ENCODE results near the gene TOX3.

The TOX3 gene

GRCh38 chr16:52547004-52547833 is at the start of gene TOX3:
TOX3 (minus strand) TSS chr16:52547143; CDS start chr16:52546723, 420 bp downstream.
- DNase-seq (ENCODE audit: low read depth in 3 of 3), result no peak

GRCh38 chr16:52592778-52593177 is 45.8 kb upstream of the TOX3 start:
- no peak for DNase-seq (ENCODE audit: low read depth in 3 of 3)

DNA sequence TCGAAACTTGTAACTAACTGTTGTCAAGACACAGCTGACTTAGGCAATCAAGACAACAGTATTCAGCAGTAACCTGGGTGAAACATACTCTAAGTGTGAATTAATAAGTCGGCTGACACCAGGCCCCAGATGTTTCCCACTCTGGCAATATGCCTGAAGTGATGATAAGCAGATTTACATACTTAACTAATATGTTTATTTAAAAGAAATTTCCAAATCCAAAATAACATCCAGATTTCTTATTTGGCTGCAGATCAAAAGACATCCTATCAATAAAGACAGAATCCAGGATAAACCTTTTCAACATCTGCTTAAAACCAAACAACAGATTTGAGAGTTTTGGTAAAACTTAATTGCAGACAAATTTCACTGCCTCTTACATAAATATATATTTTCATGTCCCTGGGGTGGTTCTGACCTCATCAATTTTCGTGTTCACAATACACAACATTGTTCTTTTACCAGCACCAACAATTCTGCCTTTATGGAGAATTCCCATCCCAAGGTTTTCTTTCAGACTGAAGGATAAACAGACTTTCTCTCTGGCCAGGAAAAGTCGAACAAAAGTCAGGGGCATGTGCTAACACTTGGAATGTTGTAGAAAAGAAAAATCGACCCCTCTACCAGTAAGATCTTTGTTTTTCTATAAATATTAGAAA is 45.1 kb upstream of the TOX3 start:
- no peak for DNase-seq (ENCODE audit: low read depth in 3 of 3)

DNA sequence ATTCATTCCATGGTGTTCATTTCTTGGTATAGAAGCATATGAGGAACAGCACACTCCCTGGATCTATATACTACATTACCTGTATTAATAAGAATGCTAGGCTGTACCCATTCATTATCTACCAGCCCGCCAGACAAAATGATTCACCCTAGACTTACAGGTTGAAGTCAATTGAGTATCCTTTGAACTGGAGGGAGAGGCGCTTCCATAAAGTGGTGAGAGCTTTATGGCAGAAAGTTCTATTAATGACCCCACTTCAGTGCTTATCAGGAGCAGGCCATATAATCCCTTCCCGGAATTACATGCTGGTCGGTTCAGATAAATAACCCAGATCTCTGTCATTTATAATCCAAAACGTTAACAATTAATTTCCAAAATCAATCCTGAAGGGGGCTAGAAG is 44.5 kb upstream of the TOX3 start:
- DNase-seq (ENCODE audit: low read depth in 3 of 3), result no peak

GRCh38 chr16:52586159-52586558 is 39.2 kb upstream of the TOX3 start:
- no peak for DNase-seq (ENCODE audit: low read depth in 3 of 3)

DNA sequence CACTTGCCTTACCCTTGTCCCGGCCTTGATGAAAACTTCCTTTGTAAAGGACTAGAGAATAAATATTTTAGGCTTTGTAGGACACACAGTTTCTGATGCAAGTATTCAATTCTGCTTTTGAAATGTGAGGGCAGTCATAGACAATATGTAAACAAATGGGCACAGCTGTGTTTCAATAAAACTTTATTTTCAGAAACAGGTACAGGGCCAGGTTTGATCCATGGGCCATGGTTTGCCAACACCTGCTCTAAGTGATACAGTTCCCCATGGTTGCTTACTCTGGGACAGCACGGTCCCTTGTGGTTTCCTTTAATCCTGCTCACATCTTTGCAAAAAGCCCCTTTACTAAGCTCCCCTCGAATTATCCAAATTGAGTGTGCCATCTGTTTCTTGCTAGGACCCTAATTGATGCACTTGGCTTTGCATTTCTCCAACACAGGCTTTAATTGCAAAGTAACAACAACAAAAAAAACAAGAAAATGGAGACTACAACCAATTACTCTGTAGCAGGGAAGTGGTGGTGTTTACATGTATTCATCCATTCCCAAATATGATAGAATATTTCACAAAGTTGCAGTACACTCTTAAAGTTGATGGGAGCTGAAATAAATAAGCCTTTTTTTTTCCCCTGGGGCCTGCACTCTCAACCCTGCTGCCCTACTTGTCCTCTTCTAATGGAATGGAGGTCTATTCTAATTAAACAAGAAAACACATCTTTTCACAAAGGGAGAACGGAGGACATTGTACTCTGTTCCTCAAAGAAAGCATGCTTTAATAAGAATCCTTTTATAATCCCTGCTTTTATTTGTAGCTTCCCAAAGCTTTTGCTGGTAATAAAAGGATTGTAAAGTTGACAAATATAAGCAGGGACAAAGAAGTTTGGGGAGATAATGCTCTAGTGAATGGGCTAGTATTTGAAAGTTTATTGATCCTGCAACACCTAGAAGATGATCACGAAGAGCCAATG is 37.7 kb upstream of the TOX3 start:
- DNase-seq (ENCODE audit: low read depth in 3 of 3), result no peak

- DNase-seq (ENCODE audit: low read depth in 3 of 3), result no peak
Observed at GRCh38 chr16:52581530-52581929, 34.6 kb upstream of the TOX3 start.

GRCh38 chr16:52580488-52580887 is 33.5 kb upstream of the TOX3 start:
- no peak for DNase-seq (ENCODE audit: low read depth in 3 of 3)

- no peak for DNase-seq (ENCODE audit: low read depth in 3 of 3)
Observed at GRCh38 chr16:52578829-52579498, 32.0 kb upstream of the TOX3 start.

DNA sequence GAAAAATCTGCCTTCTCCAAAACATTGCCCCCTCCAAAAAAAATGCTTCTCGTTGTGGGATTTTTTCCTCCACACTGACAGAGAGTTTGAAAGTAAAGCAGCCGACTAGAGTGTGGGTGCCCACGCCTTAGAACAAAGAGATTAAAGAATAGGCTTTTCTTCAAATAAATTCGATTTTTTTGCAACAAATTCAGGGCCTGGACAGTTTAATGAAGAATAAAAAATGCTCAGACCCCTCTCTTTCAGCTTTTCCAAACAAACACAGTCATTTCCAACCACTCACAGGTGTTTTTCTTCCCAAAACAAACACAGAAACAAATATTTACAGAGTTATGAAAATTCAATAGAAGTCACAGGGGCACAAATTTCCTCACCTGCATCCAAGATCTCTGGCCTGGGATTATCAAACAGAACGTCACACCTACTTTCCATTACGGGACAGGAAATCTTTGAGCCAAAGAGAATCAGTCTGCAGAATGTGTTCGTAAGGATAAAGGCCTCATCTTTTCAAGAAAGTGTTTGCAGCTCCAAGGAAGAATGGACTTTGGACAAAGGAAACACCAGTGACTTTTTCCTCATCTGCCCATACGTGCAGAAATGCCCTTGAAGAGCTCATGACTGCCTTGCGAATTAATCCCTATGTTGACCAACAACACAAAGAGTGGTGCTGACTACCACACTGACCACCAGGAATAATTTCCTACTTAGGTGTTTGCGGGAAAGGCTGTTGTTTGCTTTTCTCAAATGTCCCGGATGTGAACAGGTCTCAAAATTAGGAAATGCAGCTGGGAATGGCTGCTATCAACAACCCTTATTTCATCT is 31.3 kb upstream of the TOX3 start:
- DNase-seq (ENCODE audit: low read depth in 3 of 3), result no peak

DNA sequence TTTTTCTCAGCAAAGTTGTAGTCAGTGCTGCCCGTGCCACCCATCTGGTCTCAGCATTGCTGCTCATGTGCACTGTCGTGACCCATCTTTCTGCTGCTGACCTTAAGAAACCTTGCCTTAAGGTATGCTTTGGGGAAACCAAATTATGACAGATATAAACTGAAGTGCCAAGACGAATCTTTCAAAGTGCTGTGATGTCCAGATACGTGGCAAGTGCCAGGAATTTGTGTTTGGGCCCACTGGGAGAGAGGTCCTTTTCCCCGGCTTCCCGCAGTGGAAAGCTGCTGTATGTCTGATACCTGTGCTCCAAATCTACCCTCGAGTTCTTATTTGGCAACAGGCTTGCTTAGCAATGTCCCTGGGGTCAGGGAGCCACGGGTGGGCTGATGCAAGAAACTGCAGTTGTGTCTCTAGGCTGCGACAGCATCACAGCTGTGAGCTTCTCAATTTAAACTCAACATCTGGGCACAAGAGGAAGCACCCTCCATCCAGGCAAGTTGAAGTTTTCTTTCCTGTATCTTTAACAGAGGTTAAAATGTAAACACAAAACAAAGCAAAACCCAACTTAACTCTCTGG is 30.3 kb upstream of the TOX3 start:
- DNase-seq (ENCODE audit: low read depth in 3 of 3), result no peak

DNA sequence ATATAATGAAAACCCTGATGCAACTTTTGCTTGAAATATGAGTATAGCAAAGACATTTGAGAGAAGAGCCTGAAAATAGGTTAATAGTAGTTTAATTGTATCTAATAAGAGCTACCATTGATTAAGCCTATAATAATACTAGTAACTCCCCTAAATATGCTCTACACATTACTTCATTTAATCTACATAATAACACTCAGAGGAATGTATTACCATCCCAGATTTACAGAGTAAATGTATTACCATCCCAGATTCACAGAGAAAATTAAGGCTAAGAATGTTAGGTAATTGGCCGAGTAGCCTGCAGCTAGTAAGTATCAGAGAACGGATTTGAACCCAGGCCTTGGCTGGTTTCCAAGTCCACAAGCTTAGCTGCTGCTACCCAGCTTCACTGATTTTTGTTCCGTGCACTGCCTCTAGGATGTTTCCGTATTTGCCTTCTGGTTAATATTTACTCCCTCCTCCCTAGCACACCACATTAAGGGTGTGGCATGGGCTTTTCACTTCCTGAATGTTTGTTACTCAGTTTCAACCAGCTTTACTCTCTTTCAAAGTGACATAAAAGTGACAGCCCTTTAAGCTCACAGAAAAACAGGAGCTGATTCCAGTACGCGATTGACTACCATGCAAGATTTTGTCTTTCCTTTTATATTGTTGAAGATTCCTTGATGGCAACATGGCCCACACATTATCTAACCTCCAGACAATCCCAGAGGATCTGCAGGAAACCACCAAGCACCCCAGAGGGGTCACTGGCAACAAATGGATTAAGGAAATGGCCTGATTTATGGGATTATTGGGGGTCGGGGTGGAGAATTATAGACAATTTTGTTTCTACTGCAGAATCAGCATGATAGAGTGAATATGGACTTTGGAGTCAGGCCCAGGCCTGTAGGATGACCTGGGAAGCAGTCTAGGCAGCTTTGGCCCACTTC is 26.7 kb upstream of the TOX3 start:
- no peak for DNase-seq (ENCODE audit: low read depth in 3 of 3)

DNA sequence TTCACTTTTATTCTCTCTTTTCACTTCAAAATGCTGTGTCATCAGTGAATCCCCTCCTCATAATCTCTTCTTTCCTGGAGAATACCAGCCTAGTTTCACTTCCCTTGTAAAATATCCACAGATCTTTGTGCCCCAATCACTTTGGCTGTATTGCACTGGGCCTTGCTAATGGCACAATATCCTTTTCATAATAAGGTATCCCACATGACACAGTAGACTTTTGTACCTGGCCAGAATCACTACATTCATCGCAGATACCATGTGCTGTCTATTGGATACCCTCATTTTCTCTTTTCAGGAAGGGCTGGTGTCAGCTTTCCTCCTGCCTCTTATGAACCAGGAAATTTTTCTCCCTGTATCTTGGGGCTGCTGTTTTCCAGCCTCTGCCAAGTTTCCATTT is 25.7 kb upstream of the TOX3 start:
- no peak for DNase-seq (ENCODE audit: low read depth in 3 of 3)

- no peak for DNase-seq (ENCODE audit: low read depth in 3 of 3)
Observed at GRCh38 chr16:52570495-52571091, 23.6 kb upstream of the TOX3 start.

DNA sequence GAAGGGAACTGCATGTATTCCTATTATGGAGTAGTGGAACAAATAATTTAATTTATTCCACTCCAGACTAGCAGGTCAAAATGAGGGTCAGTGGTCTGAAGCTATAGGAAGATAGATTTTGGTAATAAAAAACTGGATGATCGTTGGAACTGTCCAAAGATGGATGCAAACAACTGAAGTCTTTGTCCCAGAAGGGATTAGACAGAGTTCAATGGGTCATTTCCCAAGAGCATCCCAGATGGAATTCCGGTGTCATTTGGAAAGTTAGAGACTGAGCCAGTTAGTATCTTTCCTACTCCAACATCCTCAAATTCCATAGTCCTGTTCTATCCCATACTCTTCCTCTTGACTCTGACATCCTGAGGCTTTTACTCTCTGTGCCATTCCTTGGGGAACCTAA is 22.8 kb upstream of the TOX3 start:
- DNase-seq (ENCODE audit: low read depth in 3 of 3), result no peak

DNA sequence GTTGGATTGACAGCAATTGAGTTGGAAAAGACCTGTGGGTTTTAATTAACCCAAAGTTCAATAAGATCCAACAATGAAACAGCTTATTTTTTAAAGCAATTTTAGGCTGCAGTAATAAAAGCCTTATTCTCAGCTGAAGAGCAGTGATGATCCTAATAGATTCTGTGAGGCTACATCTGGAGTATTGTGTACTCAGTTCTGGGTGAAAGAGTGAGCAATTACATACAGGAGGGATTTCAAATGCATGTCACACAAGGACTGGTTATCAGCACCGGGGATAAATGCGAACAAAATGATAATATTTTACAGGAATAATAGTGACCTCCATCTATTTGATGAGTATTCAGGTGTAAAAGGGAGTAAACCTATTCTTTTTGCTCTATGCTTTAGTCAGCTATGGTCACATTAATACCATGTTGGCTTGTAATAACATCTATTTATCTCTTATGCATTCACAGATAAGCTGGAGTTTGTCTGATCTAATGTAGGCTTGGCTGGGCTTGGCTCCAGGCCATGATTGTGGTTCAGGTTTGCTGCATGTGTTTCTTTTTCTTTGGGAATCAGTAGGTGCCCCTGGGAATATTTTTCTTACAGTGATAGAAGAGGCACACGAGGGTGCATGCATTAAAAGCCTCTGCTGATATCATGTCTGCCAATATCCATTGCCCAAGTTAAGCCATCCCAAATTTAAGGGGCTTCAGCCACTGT is 22.2 kb upstream of the TOX3 start:
- DNase-seq (ENCODE audit: low read depth in 3 of 3), result no peak

DNA sequence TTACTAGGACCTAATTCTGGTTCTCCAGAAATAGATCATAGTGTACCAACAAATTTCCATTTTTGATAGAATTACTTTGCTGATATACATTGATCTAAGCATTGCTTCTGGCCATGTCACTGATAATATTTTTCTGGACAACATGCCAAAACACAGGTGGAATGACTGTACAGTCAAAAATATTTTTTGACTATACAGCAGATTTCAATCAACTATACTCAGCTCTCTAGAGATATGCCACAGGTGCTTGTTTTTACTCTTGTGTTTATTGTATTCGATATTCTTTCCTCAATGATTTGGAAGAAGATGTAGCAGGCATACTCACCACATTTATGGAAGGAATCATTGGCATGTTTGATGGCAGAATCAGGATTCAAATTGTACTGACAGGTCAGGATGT is 21.6 kb upstream of the TOX3 start:
- no peak for DNase-seq (ENCODE audit: low read depth in 3 of 3)

- DNase-seq (ENCODE audit: low read depth in 3 of 3), result no peak
Observed at GRCh38 chr16:52567193-52567592, 20.2 kb upstream of the TOX3 start.
